Liver (tissue), 9 donors: Measurements from ENCODE around the gene PTPRN2. TPM values are rescaled to one million over a fixed set of nuclear protein-coding genes. Genes with fewer than 3 reads are reported as not detected.
A peak's percentile ranks its signal among the peaks of the same experiment; 100 is the strongest.

Source experiments
- DNase-seq: peaks from one replicate; pipeline ENCODE4 v3.0.0-alpha.2; 2017; ENCODE audit warnings: low spot score
- H3K27ac ChIP-seq, 2 donors: one replicate each; pipeline ENCODE4 v1.7.0; 2013; ENCODE audit warnings: inconsistent platforms in 2 of 2, low read length in 2 of 2, control low read depth in 1 of 2, low read depth in 1 of 2, mild to moderate bottlenecking in 1 of 2
- H3K27me3 ChIP-seq, 4 donors: one replicate each; pipeline versions ENCODE4 v1.6.1 to v1.7.0; 2013; ENCODE audit warnings: low read length in 3 of 4, inconsistent platforms in 1 of 4, mild to moderate bottlenecking in 1 of 4, moderate library complexity in 1 of 4; ENCODE audit not compliant: control insufficient read depth in 4 of 4, insufficient read depth in 4 of 4
- H3K36me3 ChIP-seq, 4 donors: one replicate each; pipeline versions ENCODE4 v1.6.1 to v1.7.0; 2013; ENCODE audit warnings: low read length in 3 of 4, mild to moderate bottlenecking in 3 of 4, low read depth in 1 of 4, moderate library complexity in 1 of 4; ENCODE audit not compliant: control insufficient read depth in 4 of 4, insufficient read depth in 3 of 4
- H3K4me1 ChIP-seq, 4 donors: one replicate each; pipeline versions ENCODE4 v1.6.1 to v1.7.0; 2013; ENCODE audit warnings: low read length in 3 of 4, mild to moderate bottlenecking in 3 of 4, moderate library complexity in 1 of 4; ENCODE audit not compliant: control insufficient read depth in 4 of 4, insufficient read depth in 4 of 4
- H3K4me3 ChIP-seq, 3 donors: one replicate each; pipeline versions ENCODE4 v1.6.1 to v1.7.0; 2013; ENCODE audit warnings: low read length in 3 of 3, control low read depth in 1 of 3, low read depth in 1 of 3, mild to moderate bottlenecking in 1 of 3
- H3K9ac ChIP-seq, 2 donors: one replicate each; pipeline ENCODE4 v1.7.0; 2013; ENCODE audit warnings: low read length in 2 of 2, mild to moderate bottlenecking in 2 of 2, moderate library complexity in 2 of 2, control low read depth in 1 of 2, low read depth in 1 of 2
- H3K9me3 ChIP-seq, 4 donors: one replicate each; pipeline versions ENCODE4 v1.6.1 to v1.7.0; 2013; ENCODE audit warnings: low read length in 3 of 4; ENCODE audit not compliant: control insufficient read depth in 4 of 4
- ATF3 ChIP-seq: IDR thresholded peaks from 2 replicates; pipeline ENCODE4 v1.6.1; 2016; ENCODE audit warnings: antibody characterized with exemption
- EGR1 ChIP-seq, 2 donors: IDR thresholded peaks; 2 replicates each; pipeline ENCODE4 v1.6.1; 2016 to 2018; ENCODE audit warnings: antibody characterized with exemption in 2 of 2, low read depth in 2 of 2
- FOXA1 ChIP-seq: IDR thresholded peaks from 2 replicates; pipeline ENCODE4 v1.6.1; 2016; ENCODE audit warnings: antibody characterized with exemption
- HNF4A ChIP-seq, 2 donors: conservative IDR thresholded peaks; 2 replicates each; pipeline ENCODE4 v1.6.1; 2016; ENCODE audit warnings: antibody characterized with exemption in 2 of 2, mild to moderate bottlenecking in 2 of 2
- HNF4G ChIP-seq: IDR thresholded peaks from 2 replicates; pipeline ENCODE4 v1.6.1; 2016; ENCODE audit warnings: antibody characterized with exemption
- JUND ChIP-seq, 2 donors: IDR thresholded peaks; 2 replicates each; pipeline ENCODE4 v1.6.1; 2016; ENCODE audit warnings: antibody characterized with exemption in 2 of 2
- MAX ChIP-seq: IDR thresholded peaks from 2 replicates; pipeline ENCODE4 v1.6.1; 2016; ENCODE audit warnings: antibody characterized with exemption
- NR2F2 ChIP-seq: IDR thresholded peaks from 2 replicates; pipeline ENCODE4 v1.6.1; 2016; ENCODE audit warnings: antibody characterized with exemption
- RAD21 ChIP-seq, 2 donors: IDR thresholded peaks; 2 replicates each; pipeline ENCODE4 v1.6.1; 2016; ENCODE audit warnings: antibody characterized with exemption in 2 of 2, mild to moderate bottlenecking in 2 of 2
- REST ChIP-seq: IDR thresholded peaks from 2 replicates; pipeline ENCODE4 v1.6.1; 2016; ENCODE audit warnings: antibody characterized with exemption, mild to moderate bottlenecking
- RXRA ChIP-seq, 2 donors: IDR thresholded peaks; 2 replicates each; pipeline ENCODE4 v1.6.1; 2017 to 2018; ENCODE audit warnings: antibody characterized with exemption in 2 of 2, mild to moderate bottlenecking in 1 of 2
- YY1 ChIP-seq: IDR thresholded peaks from 2 replicates; pipeline ENCODE4 v1.6.1; 2016; ENCODE audit warnings: antibody characterized with exemption, mild to moderate bottlenecking
- ZBTB33 ChIP-seq: IDR thresholded peaks from 2 replicates; pipeline ENCODE4 v1.6.1; 2016; ENCODE audit warnings: antibody characterized with exemption
- WGBS: extraction: QIAGEN DNeasy Blood & Tissue Kit; methylation state at CpG from one replicate; pipeline ENCODE4 v1.1.7; 2013; 5-methylcytosine and 5-hydroxymethylcytosine counted together
- polyA plus RNA-seq, 2 donors: library from polyadenylated mRNA; stranded (reverse) in 1 of 2; unstranded in 1 of 2; fragments of 200-250 nt in 1 of 2; fragments of >200 nt in 1 of 2; fragmentation: Nextera tagmentation in 1 of 2; extraction: Ambion mirVana in 1 of 2; gene quantifications; one replicate each; pipeline versions ENCODE4 v1.2.1 to v1.2.3, GENCODE V29; 2013 to 2015
- total RNA-seq, 2 donors: library from RNA; depleted of rRNA; stranded (reverse); fragments of >200 nt; gene quantifications; one replicate each; pipeline ENCODE4 v1.2.3, GENCODE V29; 2014
- donor health status: healthy.
- donor health status: healthy.
- donor health status: healthy.
- donor health status: healthy.
- donor health status: healthy.

Gene PTPRN2
- 1 to 10 TPM in 1 of 2 donors, under 1 TPM in 1; 0.75 to 1.9 TPM for total RNA-seq
- polyA plus RNA-seq, result 1 to 10 TPM in 1 of 2 donors, under 1 TPM in 1; 0.96 to 1.2 TPM

- H3K36me3 ChIP-seq, result no peaks in the 10 kb centered on the region
- H3K9me3 ChIP-seq, result peaks cover 0 to 2% (median 0%) of the 10 kb centered on the region in 4 donors
- peak; percentile 76 for DNase-seq
- peak within 1 kb of the TSS in 1 of 3 donors; percentile 47 for H3K4me3 ChIP-seq
- H3K27ac ChIP-seq, result no peak within 1 kb of the TSS
- no peak within 1 kb of the TSS for H3K9ac ChIP-seq
- TF ChIP-seq JUND (IDR thresholded peaks at IDR 0.05) (no peak), REST (peak; percentile 92), FOXA1 (no peak)
- H3K27me3 ChIP-seq, result peaks cover 0 to 6% (median 3%) of the 10 kb centered on the region in 4 donors
- whole genome bisulfite sequencing, result 6% methylated on average over 109 of the region's 110 CpGs
- H3K4me1 ChIP-seq, result peaks cover 0 to 9% (median 6%) of the 10 kb centered on the region in 4 donors
Measured at GRCh38 chr7:158587162-158588084, at the start of gene PTPRN2. TSS of gene PTPRN2 (minus strand) at chr7:158587823.

DNA sequence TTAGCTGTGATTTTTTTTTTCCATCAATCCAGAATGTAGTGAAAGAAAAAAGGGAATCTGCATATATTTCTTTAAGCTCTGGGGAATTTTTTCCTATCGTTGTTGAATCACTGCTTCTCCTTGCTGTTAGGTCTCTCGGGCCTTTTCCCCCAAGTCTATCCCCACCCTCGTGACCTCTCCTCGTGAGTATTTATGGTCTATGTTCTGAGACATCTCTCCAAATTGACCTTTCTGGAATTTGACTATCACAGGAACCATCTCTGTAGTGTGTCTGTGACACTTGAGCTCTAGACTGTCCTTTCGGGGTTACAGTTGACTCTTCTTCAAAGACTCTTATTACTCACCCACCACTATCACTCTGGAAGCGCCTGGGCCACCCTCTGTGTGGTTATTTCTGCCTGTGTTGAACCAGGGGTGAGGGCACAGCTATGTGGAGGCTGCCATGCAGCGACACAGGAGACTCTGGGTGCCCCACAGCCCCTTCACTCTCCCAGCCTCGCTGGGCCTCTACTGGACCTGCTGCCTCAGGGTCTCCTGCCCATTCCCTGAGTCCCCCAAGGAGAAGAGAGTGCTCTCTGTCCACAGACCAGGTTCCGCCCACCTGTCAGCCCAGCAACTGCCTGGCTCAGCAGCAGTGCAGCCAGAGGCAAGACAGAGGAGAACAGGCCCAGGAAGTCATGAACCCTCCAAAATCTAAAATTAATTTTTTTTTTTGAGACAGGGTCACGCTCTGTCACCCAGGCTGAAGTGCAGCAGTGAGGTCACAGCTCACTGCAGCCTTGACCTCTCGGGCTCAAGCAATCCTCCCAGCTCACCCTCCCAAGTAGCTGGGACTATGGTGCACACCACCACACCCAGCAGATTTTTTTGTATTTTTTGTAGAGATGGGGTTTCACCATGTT is 45.7 kb upstream of the PTPRN2 start:
- peaks cover 0 to 6% (median 0%) of the 10 kb centered on the region in 4 donors for H3K4me1 ChIP-seq
- no peaks in the 10 kb centered on the region for H3K36me3 ChIP-seq
- H3K9me3 ChIP-seq, result no peaks in the 10 kb centered on the region
- H3K27ac ChIP-seq, result no peak overlapping the region
- H3K4me3 ChIP-seq, result no peak overlapping the region
- H3K9ac ChIP-seq, result no peak overlapping the region
- 95% methylated on average over 11 of the region's 11 CpGs for WGBS
- TF ChIP-seq JUND (IDR thresholded peaks at IDR 0.05), result no peak
- TF ChIP-seq HNF4G, result no peak
- no peak for DNase-seq
- no peaks in the 10 kb centered on the region for H3K27me3 ChIP-seq

- Histone ChIP-seq H3K9me3 (no peaks in the 10 kb centered on the region), H3K9ac (no peak overlapping the region), H3K27ac (no peak overlapping the region), H3K4me3 (no peak overlapping the region), H3K36me3 (peaks cover 0 to 3% (median 0%) of the 10 kb centered on the region in 4 donors), H3K4me1 (peaks cover 0 to 1% (median 0%) of the 10 kb centered on the region in 4 donors), H3K27me3 (no peaks in the 10 kb centered on the region)
- no peak for DNase-seq
- 42% methylated on average over 3 of the region's 3 CpGs for WGBS
- TF ChIP-seq RAD21 (IDR thresholded peaks at IDR 0.05) (peak in 1 of 2 donors; percentile 10), MAX (peak; percentile 40), RXRA (IDR thresholded peaks at IDR 0.05) (peak in 1 of 2 donors; percentile 71), YY1 (peak; percentile 40), ATF3 (no peak), REST (peak; percentile 50), ZBTB33 (no peak), EGR1 (IDR thresholded peaks at IDR 0.05; ENCODE audit: low read depth in 2 of 2) (no peak), JUND (IDR thresholded peaks at IDR 0.05) (no peak), HNF4A (conservative IDR thresholded peaks at IDR 0.05) (peak in 1 of 2 donors; percentile 56), HNF4G (no peak), NR2F2 (no peak)
Measured at GRCh38 chr7:158631574-158632195, 44.1 kb upstream of the PTPRN2 start.
